ENCODE data around the gene ERICH4. TPM values are rescaled to one million over a fixed set of nuclear protein-coding genes. Genes with fewer than 3 reads are reported as not detected.

The ERICH4 gene
- total RNA-seq, 1 donor from 2014 or later = not detected

GRCh38 chr19:41492843-41493242 is 49.9 kb downstream of the ERICH4 start:
- intact Hi-C loops (cut with micrococcal nuclease) = no loop called here
- no peak overlapping the region for H3K27ac Mint-ChIP-seq
- peaks cover 3% of the 10 kb centered on the region for H3K27me3 Mint-ChIP-seq
- H3K9me3 Mint-ChIP-seq = peaks cover 3% of the 10 kb centered on the region
- ChIA-PET CTCF (no interaction called here), POLR2A (no interaction called here)
- DNase-seq = no peak
- no peaks in the 10 kb centered on the region for H3K36me3 Mint-ChIP-seq (ENCODE audit: low read depth)
- peaks cover 5% of the 10 kb centered on the region for H3K4me1 Mint-ChIP-seq
- H3K4me3 Mint-ChIP-seq = no peak overlapping the region
- no peak for ATAC-seq (ENCODE audit: low read depth)
- TF ChIP-seq CTCF (IDR thresholded peaks at IDR 0.05) = no peak

Other genes with a start within 250 kb of the ERICH4 start
- not detected in 2 replicates for gene CYP2S1, start 249.9 kb upstream of the ERICH4 start, total RNA-seq
- gene AXL, start 223.9 kb upstream of the ERICH4 start, total RNA-seq = not detected in 2 replicates
- gene HNRNPUL1, start 178.8 kb upstream of the ERICH4 start, total RNA-seq = 235 and 244 TPM in 2 replicates
- 61.7 and 65.3 TPM in 2 replicates for gene CCDC97, start 133.0 kb upstream of the ERICH4 start, total RNA-seq
- 80.7 and 88.5 TPM in 2 replicates for gene TGFB1, start 89.2 kb upstream of the ERICH4 start, total RNA-seq
- gene B9D2, start 79.0 kb upstream of the ERICH4 start, total RNA-seq = 11.7 and 14.2 TPM in 2 replicates
- 3.7 and 4.6 TPM in 2 replicates for gene TMEM91, start 66.6 kb upstream of the ERICH4 start, total RNA-seq
- 30.1 and 31.6 TPM in 2 replicates for gene EXOSC5, start 45.8 kb upstream of the ERICH4 start, total RNA-seq
- 22.2 and 25.2 TPM in 2 replicates for gene BCKDHA, start 45.3 kb upstream of the ERICH4 start, total RNA-seq
- 0.10 and 0.24 TPM in 2 replicates for gene B3GNT8, start 15.8 kb upstream of the ERICH4 start, total RNA-seq
- gene DMAC2, start 3.2 kb upstream of the ERICH4 start, total RNA-seq = 38.2 and 45.7 TPM in 2 replicates
- 11.7 and 12.0 TPM in 2 replicates for gene CEACAM21, start 133.0 kb downstream of the ERICH4 start, total RNA-seq
- not detected in 2 replicates for gene CEACAM4, start 183.9 kb downstream of the ERICH4 start, total RNA-seq
- not detected in 2 replicates for gene CEACAM7, start 245.1 kb downstream of the ERICH4 start, total RNA-seq

All from activated B cell treated with CpG ODN at 0.5 μM for 24 hours (primary cell).